Mononuclear cell (primary cell): Measurements from ENCODE around the gene F10. TPM values are rescaled to one million over a fixed set of nuclear protein-coding genes. Genes with fewer than 3 reads are reported as not detected.
"Not testable (repeated sequence)": the region's sequence is repeated elsewhere in the genome, so short reads cannot be mapped to it uniquely, and the experiment has no call there.

Source experiments
- H3K27me3 ChIP-seq: 2 replicates; pipeline ENCODE4 v1.6.0; 2011; ENCODE audit warnings: low read length, control low read depth; ENCODE audit not compliant: insufficient read depth
- H3K4me1 ChIP-seq: 2 replicates; pipeline ENCODE4 v1.5.1; 2011; ENCODE audit warnings: mild to moderate bottlenecking, low read length, control low read depth; ENCODE audit not compliant: insufficient read depth
- H3K4me3 ChIP-seq: 2 replicates; pipeline ENCODE4 v1.5.1; 2011; ENCODE audit warnings: mild to moderate bottlenecking, low read length, moderate library complexity
- H3K9me3 ChIP-seq: 2 replicates; pipeline ENCODE4 v1.5.1; 2011; ENCODE audit warnings: low read depth, mild to moderate bottlenecking, control low read depth, low read length
- total RNA-seq: library from RNA; depleted of rRNA; stranded (reverse); fragments of >200 nt; gene quantifications from one replicate; pipeline ENCODE4 v1.2.3, GENCODE V29; 2012

F10 gene
- total RNA-seq = not detected

GRCh38 chr13:113122550-113123225, at the start of gene F10:
Gene F10 (plus strand): TSS chr13:113122799. CDS start chr13:113122856, 57 bp downstream.
- H3K4me1 ChIP-seq = no peaks in the 10 kb centered on the region
- no peaks in the 10 kb centered on the region for H3K9me3 ChIP-seq
- H3K27me3 ChIP-seq = no peaks in the 10 kb centered on the region
- no peak within 1 kb of the TSS for H3K4me3 ChIP-seq

GRCh38 chr13:113073942-113074341, 48.7 kb upstream of the F10 start:
- Histone ChIP-seq H3K4me1 (no peaks in the 10 kb centered on the region), H3K4me3 (no peak overlapping the region), H3K9me3 (no peaks in the 10 kb centered on the region), H3K27me3 (no peaks in the 10 kb centered on the region)

- no peaks in the 10 kb centered on the region for H3K9me3 ChIP-seq
- H3K27me3 ChIP-seq = no peaks in the 10 kb centered on the region
- H3K4me1 ChIP-seq = no peaks in the 10 kb centered on the region
- no peak overlapping the region for H3K4me3 ChIP-seq
Observed at GRCh38 chr13:113074401-113074800, 48.2 kb upstream of the F10 start.

DNA sequence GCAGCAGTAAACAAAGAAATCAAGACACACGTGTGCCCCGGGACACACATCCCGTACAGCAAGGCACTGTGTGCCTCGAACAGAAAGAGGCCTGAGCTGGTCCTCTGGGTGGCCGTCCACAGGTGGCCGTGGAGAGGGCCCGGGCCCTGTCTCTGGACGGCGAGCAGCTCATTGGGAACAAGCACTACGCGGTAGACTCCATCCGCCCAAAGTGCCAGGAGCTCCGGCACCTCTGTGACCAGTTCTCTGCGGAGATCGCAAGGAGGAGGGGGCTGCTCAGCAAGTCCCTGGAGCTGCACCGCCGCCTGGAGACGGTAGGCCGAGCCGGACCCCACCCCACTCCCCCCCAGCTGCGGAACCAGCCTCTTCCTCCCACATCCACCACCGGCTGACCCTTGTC, 47.7 kb upstream of the F10 start:
- no peaks in the 10 kb centered on the region for H3K27me3 ChIP-seq
- H3K4me1 ChIP-seq = no peaks in the 10 kb centered on the region
- no peaks in the 10 kb centered on the region for H3K9me3 ChIP-seq
- H3K4me3 ChIP-seq = no peak overlapping the region

- H3K9me3 ChIP-seq = no peaks in the 10 kb centered on the region
- no peak overlapping the region for H3K4me3 ChIP-seq
- H3K27me3 ChIP-seq = no peaks in the 10 kb centered on the region
- H3K4me1 ChIP-seq = no peaks in the 10 kb centered on the region
Observed at GRCh38 chr13:113075711-113076110, 46.9 kb upstream of the F10 start.

- H3K9me3 ChIP-seq = no peaks in the 10 kb centered on the region
Observed at GRCh38 chr13:113076681-113077401, 45.8 kb upstream of the F10 start.

GRCh38 chr13:113077566-113077952, 45.0 kb upstream of the F10 start:
- Histone ChIP-seq H3K27me3 (no peaks in the 10 kb centered on the region), H3K9me3 (no peaks in the 10 kb centered on the region), H3K4me1 (no peaks in the 10 kb centered on the region), H3K4me3 (no peak overlapping the region)

More at GRCh38 chr13:113076681-113077401, 45.8 kb upstream of the F10 start:
- Histone ChIP-seq H3K4me3 (no peak overlapping the region), H3K27me3 (no peaks in the 10 kb centered on the region), H3K4me1 (no peaks in the 10 kb centered on the region)

DNA sequence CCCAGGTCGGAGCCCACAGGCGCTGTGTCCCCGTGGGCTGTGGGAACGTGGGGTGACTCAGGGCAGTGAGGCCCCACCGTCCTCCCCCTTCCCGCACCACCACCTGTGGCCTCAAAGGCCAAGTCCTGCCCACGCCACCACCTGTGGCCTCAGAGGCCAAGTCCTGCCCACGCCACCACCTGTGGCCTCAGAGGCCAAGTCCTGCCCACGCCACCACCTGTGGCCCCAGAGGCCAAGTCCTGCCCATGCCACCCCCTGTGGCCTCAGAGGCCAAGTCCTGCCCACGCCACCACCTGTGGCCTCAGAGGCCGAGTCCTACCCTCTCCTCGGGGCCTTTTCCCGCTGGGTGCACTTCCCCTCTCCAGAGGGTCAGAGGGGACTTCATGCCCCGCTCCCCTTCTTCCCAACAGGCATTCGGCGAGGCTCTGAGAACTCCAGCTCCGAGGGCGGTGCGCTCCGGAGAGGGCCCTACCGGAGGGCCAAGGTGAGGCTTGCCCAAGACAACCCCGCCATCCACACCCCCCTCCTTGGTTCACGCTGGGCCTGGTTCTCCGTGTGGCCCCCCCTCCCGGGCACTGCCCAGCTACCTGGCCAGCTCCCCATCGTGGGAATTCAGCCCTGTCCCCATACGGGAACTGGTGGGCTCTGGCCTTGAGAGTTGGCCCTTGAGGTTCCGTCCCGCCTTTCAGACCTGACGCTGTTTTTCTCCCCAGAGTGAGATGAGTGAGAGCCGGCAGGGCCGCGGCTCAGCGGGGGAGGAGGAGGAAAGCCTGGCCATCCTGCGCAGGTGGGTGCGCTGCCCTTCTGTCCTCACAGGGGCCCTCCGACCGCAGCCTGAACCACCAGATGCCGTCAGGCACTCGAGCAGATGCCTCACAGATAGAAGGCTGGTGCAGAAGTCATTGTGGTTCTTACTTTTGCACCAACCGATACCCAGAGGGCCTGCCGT, 44.4 kb upstream of the F10 start:
- H3K4me3 ChIP-seq = no peak overlapping the region
- no peaks in the 10 kb centered on the region for H3K4me1 ChIP-seq
- no peaks in the 10 kb centered on the region for H3K9me3 ChIP-seq
- H3K27me3 ChIP-seq = no peaks in the 10 kb centered on the region

- Histone ChIP-seq H3K27me3 (no peaks in the 10 kb centered on the region), H3K9me3 (no peaks in the 10 kb centered on the region), H3K4me1 (no peaks in the 10 kb centered on the region)
Observed at GRCh38 chr13:113078902-113079780, 43.5 kb upstream of the F10 start.

GRCh38 chr13:113079781-113080080, 42.9 kb upstream of the F10 start:
- not testable (repeated sequence) for H3K4me3 ChIP-seq, H3K4me1 ChIP-seq, H3K27me3 ChIP-seq, H3K9me3 ChIP-seq

More at GRCh38 chr13:113078902-113079780, 43.5 kb upstream of the F10 start:
- H3K4me3 ChIP-seq = no peak overlapping the region

- no peak overlapping the region for H3K4me3 ChIP-seq
- no peaks in the 10 kb centered on the region for H3K27me3 ChIP-seq
- H3K9me3 ChIP-seq = no peaks in the 10 kb centered on the region
- H3K4me1 ChIP-seq = no peaks in the 10 kb centered on the region
Observed at GRCh38 chr13:113080361-113080831, 42.2 kb upstream of the F10 start.

DNA sequence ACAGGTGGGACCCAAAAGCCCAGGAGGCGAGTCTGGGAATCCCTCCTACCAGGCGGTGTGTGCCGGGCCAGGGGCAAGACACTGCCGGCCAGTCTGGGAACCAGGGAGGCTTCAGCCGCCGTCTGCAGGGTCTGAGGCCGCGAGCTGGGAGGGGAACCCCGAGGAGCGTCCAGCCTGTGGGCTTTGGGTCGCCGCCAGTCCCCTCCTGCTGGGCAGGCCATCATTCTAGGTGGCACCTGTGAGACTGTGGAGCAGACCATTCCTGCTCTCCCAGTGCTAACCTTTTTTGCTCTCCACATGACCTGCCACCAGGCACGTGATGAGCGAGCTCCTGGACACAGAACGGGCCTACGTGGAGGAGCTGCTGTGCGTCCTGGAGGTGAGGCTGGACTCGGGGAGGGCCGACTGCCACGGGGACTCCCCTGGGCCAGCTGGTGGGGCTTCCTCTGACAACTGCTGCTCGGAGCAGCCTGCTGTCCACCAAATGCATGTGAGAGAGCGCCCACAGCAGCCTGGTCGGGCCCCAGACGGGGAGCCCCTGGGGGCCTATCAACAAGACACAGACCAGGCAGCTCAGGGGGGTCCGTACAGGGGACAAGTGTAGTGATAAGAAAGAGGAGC, 41.6 kb upstream of the F10 start:
- H3K9me3 ChIP-seq = no peaks in the 10 kb centered on the region
- H3K4me1 ChIP-seq = no peaks in the 10 kb centered on the region
- H3K4me3 ChIP-seq = no peak overlapping the region
- no peaks in the 10 kb centered on the region for H3K27me3 ChIP-seq

GRCh38 chr13:113082198-113083021, 40.2 kb upstream of the F10 start:
- H3K9me3 ChIP-seq = no peaks in the 10 kb centered on the region
- no peaks in the 10 kb centered on the region for H3K27me3 ChIP-seq
- no peak overlapping the region for H3K4me3 ChIP-seq
- H3K4me1 ChIP-seq = no peaks in the 10 kb centered on the region
